GM18873 (cell line): ENCODE results near the gene DOCK4.

ENCODE experiments used
- ATAC-seq: cut with Tn5 transposase; IDR thresholded peaks from one replicate; pipeline ENCODE4 v1.9.1; 2021; ENCODE audit warnings: mild to moderate bottlenecking, moderate library complexity, moderate number of reproducible peaks; ENCODE audit not compliant: unreplicated experiment, low FRiP score

DOCK4 gene

DNA sequence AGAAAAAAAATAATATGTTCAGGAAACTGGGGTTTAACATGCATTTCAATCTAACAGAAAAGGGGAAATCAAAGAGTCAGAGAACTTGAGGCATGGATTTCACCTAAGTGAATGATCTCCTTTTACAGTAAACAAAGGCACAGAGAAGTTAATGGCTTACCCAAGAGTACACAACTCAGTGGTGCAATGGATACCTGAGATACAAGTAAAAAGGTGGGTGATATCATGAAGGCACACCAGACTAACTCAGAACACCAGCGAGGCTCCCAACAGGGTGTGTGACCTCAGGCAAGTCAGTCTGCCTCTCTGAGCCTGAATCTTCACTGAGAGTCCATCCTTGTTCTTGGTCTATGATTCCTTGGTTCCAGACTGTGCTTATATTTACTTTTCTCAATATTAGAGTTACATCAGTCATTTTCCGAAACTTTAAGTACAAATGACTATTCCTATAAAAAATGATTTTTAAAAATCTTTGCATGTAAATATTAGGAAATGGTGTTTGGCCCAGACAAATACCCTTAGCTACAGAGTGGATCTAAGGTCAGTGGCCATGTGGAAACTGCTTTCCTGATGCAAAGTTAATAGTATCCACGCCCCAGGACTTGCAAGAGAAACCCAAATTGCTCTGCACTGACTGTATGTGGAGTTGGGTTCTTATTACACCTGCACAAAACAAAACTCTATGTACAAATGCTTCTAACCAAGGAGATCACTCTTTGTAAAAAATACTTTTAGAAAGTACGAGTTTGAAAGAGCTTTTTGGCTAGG lies 361.1 kb downstream of the DOCK4 start:
- no peak for ATAC-seq

DNA sequence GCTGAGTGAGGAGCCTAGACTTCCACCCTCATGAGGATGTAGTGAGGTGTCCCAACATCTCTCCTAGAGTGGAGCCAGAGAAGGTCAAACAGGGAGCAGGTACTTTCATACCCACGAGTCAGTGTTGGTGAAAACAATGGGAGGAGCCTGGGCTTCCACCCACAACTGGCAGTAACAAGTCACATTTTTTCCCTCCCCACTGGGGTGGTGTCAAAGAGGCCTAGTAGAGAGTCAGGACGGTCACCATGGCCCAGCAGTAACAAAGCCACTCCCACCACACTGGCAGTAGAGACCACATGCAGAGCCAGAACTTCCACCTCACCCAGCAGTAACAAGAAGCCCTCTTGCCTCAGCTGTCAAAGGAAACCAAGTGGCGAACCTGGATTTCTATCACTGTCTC lies 363.7 kb downstream of the DOCK4 start:
- ATAC-seq = no peak

DNA sequence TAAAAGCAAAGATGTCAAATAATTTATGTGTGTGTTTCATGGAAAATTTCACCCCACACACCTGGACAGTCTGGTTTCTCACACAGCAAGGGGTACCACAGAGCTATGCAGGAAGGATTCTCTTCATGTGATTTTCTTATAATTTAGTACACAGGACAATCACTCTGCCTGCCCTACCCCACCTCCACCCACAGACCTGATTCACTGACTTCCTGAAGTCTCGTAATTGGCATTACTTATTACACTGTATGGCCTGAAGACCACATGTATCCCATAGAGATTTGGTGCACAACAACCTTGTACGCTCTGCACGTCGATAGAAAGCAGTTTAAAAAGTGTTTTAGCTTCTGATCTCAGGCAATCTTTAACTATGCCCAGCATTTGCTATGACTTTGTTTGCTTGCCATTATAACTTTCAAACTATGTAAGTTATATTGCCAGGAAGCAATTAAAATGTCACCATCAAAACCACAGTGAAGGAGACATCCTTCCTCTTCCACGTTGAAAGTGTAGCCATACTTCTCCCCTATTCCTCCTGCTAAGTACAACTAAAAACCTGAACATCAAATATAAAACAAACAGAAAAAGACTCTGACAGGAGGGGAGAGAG lies 364.5 kb downstream of the DOCK4 start:
- ATAC-seq = no peak

DNA sequence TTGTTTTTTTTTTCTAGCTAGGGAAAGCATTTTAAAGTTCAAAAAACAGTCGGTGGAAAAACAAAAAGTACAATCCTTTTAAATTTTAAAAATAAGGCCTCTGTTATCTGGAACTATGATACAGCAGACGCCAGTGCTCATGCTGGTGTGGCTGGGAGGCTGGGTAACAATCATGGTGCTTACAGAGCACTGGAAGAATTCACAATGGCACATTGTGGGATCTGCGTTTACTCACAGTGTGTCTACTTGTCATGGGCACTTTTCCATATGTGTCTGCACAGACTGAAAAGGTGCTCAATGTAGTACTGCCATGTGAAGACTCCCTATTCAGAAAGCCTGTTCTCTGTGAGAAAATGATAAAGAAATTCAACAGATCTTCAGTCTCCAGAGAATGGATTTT lies 365.7 kb downstream of the DOCK4 start:
- no peak for ATAC-seq

GRCh38 chr7:111839261-111839660 lies 366.9 kb downstream of the DOCK4 start:
- ATAC-seq = no peak

- ATAC-seq = no peak
These were observed 369.6 kb downstream of the DOCK4 start for GRCh38 chr7:111836592-111836991.

GRCh38 chr7:111835066-111835465 lies 371.1 kb downstream of the DOCK4 start:
- no peak for ATAC-seq

GRCh38 chr7:111834367-111834766 lies 371.8 kb downstream of the DOCK4 start:
- ATAC-seq = no peak

DNA sequence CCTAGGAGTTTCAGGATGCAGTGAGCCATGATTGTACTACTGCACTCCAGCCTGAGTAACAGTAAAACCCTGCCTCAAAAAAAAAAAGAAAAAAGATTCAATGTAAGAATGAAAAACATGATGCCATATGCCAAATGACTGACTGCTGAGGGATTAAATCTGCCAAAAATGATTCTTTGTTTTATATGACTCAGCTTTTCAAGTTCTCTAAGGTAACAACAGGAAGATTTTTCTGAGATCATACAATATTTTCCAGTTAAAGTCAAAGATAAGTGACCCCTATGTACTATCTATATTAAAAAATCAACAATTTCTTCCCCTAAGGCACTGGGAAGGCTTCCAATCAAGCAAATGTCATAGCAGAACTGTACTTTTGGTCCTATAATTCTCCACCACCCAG lies 372.7 kb downstream of the DOCK4 start:
- no peak for ATAC-seq

DNA sequence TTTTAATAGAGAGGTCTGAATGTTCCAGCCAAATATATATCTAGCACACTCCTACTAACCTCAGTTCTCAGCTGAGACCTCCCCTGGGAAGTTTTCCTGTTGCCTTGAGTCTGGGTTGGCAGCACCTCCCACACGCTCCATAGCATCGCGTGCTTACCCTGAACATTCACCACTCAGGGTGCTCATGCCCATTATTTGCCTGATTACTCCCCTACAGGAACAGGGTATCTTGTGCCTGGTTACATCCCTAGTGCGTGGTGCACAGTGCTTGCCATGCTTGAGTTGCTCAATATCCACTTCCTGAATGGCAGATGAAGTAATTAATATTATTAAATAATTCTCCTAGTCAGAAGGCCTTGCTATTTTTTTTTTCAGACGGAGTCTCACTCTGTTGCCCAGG lies 374.0 kb downstream of the DOCK4 start:
- no peak for ATAC-seq

- ATAC-seq = no peak
These were observed 377.0 kb downstream of the DOCK4 start for GRCh38 chr7:111829221-111829620.

DNA sequence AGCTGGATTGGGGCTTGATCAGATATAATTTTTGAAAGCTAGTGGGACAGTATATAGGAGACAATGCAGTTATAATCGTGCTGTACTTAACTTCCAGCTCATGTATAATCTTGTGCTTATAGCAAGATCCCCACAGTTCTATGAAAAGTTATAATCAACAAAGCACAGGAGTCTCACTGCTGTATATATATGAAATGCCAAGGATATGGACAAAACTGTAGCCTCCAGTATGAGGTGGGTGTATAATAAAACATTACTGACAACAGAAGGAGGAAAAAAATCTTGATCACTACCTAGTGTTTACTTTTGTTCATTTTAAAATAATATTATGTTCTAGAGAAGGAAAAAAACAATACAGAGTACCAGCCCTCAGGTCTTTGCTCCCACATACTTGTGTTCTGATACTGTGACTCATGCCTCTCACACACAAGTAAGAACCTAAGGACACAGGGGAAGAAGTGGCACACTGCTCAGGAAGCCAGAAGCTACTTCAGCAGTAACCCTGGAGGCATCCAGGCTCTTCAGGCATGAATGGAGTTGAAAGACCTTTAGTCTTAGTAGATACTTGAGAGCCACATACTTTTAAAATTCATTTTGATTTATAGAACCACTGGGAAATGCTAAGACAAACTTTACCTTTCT lies 378.2 kb downstream of the DOCK4 start:
- no peak for ATAC-seq

GRCh38 chr7:111825046-111825445 lies 381.2 kb downstream of the DOCK4 start:
- no peak for ATAC-seq

DNA sequence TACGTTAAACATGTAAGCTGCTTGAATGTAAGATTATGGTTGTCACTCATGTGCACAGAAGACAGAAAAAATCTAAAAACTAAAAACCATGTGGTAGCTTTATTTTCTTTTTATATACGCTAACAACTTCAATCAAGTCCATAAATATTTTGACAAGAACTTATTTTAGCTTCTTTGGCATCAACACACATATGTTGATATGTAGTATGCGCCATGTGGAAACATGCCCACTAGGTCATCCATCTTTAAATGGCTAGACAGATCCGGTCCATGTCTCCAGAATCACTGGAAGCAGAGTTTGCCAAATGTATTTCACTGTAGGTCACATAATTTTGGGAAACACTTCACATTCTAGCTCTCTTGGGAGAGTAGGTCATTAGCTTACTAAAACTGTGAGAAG lies 382.4 kb downstream of the DOCK4 start:
- ATAC-seq = no peak

DNA sequence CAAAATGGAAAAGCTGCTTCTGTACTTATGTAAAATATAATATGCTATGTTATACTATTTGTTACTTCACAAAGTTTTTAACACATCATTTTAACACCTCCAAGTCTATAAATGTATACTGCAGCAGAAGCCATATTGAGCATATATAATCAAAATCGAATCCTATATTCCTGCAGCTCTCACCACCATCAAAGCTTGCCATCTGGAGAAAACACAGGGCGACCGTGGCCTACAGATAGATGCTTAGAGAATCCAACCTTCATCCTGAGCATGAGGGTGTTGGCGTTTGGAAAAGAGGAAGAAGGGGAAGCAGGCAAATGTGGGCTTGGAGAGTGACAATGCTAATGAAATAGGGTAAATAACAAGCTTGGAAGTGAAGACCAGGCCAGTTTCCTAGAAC lies 385.2 kb downstream of the DOCK4 start:
- ATAC-seq = no peak

DNA sequence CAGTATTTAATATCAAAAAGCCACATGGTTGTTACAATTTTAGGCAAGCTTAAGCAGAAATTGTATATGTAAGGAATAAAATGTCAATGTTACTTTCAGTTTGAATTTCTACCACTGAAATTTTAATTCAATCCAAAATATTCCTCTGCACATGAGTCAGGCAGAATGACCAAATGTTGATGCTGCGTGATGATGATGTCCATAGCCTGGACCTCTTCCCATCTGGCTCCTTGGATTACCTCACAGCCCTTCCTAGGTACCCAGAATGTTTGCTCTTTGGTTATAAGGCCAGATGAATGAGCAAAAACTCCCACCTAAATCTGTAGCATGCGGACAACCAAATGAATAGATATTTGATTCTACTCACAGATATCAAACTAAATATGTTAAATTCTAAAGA lies 385.6 kb downstream of the DOCK4 start:
- no peak for ATAC-seq

DNA sequence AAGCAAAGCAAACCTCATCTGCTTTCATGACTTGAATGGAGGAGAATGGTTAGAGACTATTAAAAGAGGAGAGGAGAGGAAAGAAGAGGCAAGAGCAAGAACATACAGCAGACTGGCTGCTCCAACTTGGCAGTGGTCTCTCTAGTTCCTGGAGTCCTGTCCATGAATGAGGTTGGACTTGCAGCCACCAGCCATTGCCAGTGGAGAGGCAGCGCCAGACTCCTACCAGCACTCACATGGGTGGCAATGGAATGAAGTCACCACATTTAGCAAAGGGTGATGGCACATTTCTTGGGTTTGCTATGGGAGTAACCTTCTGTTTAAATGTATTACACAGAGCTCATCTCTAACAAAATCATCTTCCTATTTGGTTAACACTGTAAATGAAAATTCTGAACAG lies 386.1 kb downstream of the DOCK4 start:
- ATAC-seq = no peak

- no peak for ATAC-seq
These were observed 390.8 kb downstream of the DOCK4 start for GRCh38 chr7:111815354-111815753.

- no peak for ATAC-seq
These were observed 392.9 kb downstream of the DOCK4 start for GRCh38 chr7:111813306-111813705.

DNA sequence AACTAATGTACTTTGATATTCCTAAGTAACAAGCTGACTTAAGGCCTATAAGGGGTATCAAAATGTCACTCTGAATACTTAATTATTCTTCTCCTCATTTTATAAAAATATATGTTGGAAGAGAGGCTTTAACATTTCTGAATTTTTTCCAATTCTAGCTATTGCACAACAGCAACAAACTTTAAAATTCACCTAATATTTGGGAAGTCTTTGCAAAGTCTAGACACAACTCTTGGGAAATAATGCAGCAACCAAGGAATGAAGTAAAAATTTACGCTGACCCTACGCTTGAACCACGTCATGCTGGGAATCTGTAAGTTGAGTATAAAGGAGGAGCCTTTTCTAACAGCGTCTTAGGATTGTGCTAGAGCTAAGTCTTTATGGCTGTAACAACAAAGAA lies 400.0 kb downstream of the DOCK4 start:
- ATAC-seq = no peak

DNA sequence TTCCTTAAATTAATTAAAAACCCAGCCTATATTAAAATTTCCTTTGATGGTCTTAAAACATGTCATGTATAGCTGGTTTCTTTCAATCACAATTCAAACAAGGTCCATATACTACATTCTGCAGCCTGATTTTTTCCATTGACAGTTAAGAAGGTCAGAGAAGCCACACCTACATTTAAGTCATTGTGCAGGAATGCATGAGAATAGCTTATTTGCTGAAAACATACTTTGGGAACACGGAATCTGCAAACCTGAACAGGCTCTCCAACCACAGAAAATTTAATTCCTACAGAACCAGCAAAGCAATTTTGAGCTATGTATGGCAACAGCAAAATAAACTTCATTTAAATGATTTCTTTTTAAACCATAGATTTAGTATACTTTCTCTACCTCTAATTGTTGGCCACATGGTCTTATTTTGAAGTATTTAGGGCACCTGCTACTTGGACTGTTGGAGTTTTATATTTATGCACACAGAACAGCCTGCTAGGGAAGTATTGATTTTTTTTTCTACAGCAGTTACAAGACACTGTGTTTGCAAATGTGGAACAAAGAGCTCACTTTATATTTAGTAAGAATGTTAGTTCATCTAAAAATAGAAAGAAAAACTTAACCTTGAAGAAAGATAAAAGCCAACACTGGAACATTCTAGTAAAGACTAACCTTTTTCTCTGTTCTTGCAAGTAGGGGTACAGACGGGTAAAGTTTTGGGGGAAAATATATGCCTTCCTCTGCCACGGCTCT lies 403.0 kb downstream of the DOCK4 start:
- ATAC-seq = no peak
